HG03097 (cell line): ENCODE results near the gene ALG1.
"Not testable (repeated sequence)": the region's sequence is repeated elsewhere in the genome, so short reads cannot be mapped to it uniquely, and the experiment has no call there.

Source experiments
- ATAC-seq: cut with Tn5 transposase; IDR thresholded peaks from one replicate; pipeline ENCODE4 v1.9.1; 2021; ENCODE audit not compliant: unreplicated experiment, low FRiP score

Gene ALG1

DNA sequence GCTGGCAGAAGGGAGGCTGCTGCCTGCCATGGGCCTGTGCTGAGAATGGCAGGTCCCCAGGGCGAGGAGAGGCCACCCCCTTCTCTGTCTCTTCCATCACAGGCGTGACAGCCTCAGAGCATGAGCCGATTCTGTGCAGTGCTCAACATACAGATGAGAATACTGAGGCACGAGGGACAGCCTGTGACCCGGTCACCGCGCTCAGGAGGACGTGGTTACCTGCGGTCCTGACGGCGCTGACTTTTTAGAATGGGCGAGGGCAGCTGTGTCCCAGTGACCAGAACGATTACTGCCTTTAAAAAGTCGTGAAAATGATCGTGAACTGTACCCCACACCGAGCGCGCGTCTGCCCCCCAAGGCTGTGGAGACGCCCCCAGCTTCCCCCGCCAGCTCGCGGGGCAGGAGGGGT lies 25.4 kb downstream of the ALG1 start:
- not testable (repeated sequence) for ATAC-seq

DNA sequence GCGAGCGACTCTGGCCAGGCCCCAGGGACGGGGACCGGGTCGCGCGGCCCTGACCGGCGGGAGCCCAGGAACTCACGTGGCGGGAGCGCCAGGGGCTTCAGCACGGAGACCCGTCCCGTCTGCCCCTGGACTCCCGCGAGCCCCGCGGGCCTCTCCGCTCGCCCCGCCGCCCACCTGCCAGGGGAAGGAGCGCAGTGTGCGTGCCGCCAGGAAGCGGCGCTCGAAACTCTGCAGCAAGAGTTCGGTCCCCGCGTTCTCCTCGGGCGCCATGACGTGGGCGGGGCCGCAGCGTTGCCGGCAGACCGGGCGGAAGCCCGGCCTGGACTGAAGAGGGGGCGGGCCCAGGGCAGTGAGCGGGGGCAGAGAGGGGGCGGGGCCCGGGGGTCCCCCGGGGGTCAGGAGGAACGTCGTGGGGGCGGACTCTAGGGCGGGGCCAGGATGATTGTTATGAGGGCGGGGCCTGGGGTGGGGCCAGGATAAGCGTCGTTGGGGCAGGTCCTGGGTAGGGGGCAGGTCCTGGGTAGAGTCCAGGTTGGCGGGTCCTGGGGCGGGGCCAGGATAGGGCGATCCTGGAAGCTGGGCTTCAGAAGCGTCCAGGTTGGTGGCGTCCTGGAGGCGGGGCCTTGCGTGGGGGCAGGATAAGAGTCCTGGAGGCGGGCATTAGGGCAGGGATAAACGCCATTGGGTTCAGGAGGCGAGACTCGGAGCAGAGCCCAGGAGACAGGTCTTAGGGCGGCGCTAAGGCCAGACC lies 26.0 kb downstream of the ALG1 start, which contains the start of gene EEF2KMT:
EEF2KMT (minus strand) TSS at position 326 of the 751 bp plus-strand sequence; CDS start at position 270, 56 bp downstream.
- peak; percentile 98 for ATAC-seq

DNA sequence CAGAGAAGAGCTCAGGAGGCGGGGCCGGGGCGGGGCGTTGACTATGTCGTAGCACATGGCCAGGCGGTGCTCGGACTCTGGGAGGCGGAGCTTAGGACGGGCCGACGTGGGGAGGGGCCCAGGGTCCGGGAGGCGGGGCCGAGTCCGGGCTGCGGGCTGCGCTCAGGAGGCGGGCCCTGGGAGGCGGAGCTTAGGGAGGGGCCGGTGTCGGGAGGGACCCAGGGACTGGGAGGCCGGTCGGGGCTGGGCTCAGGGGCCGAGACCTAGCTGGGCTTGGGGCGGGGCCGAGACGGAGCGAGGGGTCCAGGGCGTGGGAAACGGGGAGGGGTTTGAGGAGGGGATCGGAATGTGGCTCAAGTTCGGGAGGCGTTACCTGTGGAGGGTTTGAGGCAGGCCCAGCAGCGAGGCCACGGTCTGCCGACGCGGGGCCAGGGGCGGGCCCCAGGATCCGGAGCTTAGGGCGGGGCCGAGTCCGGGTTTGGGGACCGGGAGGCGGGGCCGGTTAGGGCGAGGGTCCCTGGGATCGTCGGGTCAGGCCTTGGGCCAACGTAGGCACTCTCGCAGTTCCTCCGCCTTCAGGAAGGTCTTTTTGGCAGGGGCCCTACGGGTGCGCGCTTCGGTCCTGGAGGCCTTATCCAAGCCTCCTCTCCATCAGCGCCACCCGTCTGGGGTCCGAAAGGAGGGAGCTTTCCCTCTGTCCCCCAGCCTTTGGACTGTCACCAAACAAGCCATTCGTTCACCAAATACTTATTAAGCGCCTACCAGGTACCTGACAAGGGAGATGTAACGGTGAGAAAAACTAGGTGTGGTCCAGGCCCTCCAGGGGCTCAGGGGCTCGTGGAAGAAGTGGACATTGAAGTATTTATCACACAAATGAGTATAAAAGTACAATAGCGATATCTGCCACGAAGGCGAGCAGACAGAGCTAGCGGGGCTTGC lies 26.8 kb downstream of the ALG1 start:
- peak; percentile 82 for ATAC-seq

- not testable (repeated sequence) for ATAC-seq
Observed at GRCh38 chr16:5099174-5099573, 27.5 kb downstream of the ALG1 start.

GRCh38 chr16:5103296-5104032 lies 31.8 kb downstream of the ALG1 start:
- ATAC-seq: not testable (repeated sequence)

DNA sequence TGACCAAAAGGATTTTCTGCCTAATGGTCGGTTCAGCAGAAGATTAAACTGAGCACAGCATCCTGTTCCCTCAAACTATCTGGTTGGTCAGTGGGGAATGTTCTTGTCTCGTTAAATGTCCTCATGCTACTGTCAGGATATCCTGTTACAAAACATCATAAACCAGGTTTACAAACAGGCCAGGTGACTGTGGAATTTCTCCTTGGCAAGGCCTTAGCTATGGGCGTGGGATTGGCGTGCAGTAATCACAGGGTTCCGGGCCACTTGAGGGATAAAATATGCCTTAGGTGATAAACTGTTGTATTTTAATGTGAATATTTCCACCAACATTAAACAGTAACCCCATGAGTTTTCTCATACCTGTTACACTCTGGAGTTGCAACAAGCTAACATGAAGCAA lies 33.4 kb downstream of the ALG1 start:
- ATAC-seq: not testable (repeated sequence)

- no peak for ATAC-seq
Observed at GRCh38 chr16:5108505-5109158, 37.0 kb downstream of the ALG1 start.

DNA sequence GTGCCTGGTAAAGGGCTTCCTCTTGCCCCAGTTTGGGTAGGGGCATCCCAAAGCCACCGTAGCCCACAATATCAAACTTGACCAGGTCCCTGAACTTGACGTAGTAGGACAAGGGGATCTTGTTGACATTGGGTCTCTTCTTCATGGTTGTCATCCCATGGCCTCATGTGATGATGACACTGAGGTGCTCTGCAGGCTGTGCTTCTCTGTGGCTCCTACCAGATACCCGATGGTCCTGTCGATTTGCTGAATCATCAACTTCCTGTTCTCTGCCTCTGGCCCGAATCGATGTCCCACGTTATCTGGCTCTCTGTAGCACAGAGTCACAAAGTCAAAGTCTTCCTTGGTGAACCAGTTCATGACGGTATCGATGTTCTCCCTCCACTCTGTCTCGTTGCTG lies 39.3 kb downstream of the ALG1 start:
- not testable (repeated sequence) for ATAC-seq

DNA sequence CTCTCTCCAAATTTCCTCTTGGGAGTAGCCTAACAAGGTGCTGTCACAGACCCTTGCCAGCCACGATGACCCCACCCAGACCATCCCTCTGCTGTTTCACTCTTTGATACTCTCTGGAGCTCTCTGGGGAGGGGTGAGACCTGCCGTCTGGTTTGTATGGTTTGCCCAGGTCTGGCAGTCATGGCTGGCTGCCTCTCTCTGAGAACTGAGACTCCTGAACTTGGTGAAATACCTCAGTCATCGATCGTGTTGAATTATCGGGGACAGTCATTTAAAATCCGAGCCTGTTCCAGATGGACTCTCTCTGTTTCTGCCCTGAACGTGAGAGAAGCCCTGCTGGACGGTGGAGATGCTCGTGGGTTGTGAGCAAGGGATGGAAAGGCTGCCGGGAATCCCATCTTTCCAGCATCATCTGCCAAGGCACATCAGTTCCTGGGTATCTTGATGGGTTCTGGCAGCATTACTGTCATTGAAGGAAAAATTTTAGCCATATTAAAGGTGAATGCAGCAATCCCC lies 45.2 kb downstream of the ALG1 start:
- not testable (repeated sequence) for ATAC-seq

DNA sequence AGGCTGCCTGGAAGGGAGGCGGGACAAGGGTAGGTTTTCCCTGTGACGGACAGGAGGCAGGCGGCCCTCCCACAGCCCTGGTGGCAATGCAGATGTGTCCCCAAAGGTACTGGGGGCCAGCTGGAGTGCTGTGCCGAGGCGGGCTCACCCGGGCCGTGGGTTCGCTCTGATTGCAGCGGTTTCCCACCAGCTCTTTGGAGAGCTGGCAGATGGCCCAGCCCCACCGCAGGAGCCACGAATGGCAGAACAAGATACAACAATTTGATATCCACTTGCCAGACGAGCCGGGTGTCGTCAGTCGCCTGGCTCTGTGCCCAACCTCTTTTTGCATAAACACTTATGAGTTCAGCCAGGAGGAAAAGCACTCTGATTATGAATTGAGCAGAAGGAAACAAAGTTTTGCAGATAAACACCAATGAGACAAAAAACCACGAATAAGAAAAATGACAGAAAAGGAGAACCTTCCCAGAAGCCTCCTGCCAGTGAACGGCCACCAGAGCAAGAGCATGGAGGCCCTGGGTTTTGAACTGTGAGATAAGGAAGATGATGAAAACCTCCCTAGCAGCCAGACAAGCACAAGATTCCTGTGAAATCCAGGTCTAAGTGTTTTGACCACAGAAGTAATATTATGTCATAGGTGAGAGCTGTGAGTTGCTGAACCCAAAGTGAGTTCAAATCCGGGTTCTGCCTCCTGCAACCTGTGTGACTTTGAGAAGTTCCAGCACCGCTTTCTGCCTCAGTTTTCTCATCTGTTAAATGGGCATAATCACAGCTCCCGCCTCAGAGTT lies 45.9 kb downstream of the ALG1 start:
- ATAC-seq: not testable (repeated sequence)

DNA sequence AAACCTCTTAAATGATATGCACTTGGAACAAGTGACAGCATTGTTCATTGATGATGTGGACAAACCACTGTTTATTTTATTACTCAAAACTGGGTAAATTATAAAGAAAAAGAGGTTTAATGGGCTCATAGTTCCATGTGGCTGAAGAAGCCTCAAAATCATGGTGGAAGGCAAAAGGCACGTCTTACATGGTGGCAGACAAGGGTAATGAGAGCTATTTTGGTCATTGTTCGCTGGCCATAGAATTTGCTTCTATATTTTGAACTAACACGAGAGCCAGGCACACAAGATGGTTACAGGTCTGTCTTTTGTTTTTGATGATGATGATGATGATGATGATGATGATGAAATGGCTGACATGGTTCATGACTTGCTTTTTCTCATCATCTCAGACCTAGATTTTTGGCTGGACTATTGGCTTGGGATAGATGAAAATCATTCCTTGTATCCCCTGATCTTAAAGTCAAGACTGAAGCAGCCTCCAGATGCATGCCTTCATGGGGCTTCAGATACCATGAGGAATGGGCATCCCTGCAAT lies 59.9 kb downstream of the ALG1 start:
- ATAC-seq: not testable (repeated sequence)

DNA sequence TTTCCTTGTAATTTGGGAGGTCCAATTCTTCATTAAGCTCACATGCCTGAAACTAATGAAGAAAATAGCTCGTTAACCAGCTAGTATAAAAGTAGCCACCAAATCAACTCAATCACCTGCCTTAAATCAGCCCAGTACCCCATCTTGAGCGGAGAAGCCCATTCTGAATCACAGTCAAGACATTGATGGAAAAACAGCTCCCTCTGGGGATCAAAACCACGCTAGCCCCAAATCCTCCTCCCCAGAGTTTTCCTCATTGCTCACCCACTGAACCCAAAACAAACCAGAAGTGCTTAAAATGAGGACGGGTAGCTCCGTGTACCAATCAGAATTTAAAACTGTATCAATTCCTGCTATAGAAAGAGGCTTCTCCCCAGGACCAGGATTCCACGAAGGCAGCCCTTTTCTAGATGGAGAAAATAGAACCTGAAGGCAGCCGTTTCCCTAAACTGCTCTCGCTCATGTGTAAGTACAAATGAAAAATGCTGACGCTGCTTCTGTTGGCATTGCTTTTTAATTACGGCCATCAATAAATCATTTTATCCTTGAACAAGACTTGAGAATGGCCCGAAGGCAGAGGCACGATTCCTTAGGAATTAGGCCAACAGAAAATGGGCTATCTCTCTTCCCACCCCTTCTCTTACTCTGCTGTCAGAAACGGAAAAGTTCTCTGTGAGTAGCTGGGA lies 61.4 kb downstream of the ALG1 start:
- not testable (repeated sequence) for ATAC-seq

DNA sequence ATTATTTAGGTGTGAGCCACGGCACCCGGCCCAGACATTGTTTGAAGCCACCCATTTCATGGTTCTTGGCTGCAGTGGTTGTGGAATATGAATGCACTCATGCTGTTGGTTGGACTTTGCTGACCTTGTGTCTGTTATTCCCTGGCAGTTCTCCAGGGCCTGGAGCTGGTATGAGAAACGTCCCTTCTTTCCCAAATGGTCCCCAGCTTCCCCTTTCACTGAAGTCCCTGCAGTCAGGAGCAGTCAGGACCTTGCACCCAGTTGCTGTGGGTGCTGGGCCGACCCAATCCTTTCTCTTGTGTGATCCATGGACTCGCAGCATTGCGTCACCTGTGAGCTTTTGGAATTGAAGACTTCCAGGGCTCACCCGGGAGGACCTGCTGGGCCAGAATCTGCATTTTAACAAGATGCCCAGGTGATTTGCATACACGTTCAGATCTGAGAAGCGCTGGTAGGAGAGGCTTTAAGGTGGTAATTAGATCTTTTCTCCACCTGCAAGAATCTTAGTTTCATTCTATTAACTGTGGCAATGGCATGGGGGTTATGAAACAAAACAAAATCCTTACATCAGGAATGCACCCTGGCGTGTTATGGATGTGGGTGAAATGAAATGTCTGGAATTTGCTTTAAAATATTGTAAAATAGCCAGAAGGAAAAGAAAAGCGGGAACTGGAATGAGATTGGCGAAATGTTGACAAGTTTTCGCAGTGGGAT lies 63.3 kb downstream of the ALG1 start:
- not testable (repeated sequence) for ATAC-seq
